Hepatic stellate cell (primary cell): ENCODE data around the gene COX19.
"Not testable (repeated sequence)": the region's sequence is repeated elsewhere in the genome, so short reads cannot be mapped to it uniquely, and the experiment has no call there.

ENCODE experiments used
- DNase-seq: peaks from one replicate; pipeline ENCODE4 v3.0.0; 2011; ENCODE audit warnings: low spot score

COX19 gene

DNA sequence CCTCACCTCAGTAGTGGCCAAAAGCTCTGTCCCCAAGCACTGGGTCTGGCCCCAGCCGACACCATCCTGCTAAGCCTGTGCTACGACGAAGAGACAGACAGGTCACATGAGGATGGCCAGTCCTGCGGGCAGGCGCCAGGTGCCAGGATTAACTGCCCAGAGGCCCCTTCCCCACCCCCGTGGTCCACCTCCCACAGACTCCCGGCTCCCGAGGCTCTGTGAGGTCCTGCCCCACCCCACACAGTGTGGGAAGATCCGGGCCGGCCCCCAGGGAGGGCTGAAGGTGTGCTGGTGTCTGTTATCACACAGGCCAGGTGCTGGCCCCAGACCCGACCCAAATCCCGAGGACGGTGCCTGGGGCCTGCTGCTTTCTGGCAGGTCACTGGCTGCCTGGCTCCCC is 34.9 kb upstream of the COX19 start:
- DNase-seq = no peak

DNA sequence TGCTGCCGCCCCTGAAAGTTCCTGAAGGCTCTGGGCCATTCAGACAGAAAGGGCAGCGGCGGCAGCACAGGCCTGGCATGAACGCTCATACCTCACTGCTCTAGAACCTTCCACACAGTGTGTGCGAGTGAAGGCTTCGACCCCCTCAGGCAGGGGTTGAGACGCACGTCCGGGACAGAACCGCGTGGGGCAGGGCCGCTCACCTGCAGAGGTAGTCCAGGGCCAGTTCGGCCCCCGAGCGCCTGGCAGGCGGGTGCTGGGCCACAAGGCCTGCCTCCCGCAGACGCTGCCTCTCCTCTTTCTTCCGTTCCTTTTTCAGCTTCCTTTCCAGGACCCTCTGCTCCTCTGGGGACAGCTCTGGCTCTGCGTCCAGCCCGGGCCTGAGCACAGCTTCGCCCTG is 34.4 kb upstream of the COX19 start:
- DNase-seq = no peak

DNA sequence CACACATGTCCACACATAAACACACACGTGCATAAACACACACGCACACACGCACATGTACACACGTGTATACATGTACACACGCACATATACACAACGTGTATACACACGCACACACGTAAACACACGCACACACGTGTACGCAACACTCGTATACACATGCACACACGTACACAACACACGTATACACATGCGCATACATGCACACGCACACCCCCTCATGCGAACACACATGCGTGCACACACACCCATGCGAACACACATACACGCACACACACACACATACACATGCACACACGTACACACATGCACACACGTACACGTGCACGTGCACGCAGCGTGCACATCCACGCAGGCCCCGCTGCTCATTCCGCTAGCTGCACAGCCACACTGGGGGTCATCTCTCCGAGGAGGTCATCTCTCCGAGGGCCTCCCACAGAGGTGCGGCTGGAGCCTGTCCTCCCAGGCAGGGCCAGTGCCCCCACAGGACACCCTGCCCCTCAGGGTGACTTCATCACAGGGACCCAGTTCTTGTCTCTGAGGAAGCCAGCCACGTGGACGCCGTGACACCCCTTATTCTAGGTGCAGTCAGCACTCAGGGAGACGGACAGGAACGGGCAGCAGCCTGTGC is 33.5 kb upstream of the COX19 start:
- no peak for DNase-seq

DNA sequence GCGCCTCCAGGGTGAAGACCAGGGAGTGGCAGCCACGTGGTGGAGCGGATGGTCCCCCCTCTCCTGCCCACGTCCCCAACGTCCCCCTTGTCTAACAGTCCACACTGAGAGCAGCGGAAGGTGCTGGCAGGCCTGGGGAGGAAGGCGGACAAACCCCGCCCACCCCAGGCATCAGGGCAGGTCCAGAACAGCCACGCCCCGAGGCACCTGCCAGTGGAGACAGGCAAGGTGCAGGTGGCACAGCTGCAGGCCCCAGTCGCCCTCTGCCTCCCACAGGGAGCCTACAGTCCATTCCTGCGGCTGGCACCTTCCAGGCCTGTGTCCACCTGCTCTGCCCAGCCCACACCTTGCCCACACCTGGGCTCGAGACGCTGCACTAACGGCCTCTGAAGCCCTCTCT is 32.6 kb upstream of the COX19 start:
- DNase-seq = no peak

DNA sequence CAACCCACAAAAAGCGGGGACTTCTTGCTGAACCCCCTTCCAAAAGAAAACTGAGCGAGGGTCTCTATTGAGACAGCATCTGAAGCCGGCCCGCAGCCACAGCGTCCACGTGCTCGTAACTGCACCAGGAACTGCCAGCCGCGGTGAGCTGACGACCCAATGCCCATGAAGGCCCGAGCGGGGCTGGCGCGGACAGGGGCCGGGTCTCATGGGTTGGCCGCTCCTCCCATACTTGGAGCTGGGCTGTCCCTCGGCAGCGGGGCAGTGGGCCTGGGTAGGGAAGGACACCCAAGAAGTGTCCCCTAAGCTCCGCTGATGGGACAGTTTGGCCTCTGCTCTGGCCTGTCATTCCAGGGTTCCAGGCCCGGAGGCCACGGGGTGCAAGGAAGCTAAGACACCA is 30.0 kb upstream of the COX19 start:
- no peak for DNase-seq

DNA sequence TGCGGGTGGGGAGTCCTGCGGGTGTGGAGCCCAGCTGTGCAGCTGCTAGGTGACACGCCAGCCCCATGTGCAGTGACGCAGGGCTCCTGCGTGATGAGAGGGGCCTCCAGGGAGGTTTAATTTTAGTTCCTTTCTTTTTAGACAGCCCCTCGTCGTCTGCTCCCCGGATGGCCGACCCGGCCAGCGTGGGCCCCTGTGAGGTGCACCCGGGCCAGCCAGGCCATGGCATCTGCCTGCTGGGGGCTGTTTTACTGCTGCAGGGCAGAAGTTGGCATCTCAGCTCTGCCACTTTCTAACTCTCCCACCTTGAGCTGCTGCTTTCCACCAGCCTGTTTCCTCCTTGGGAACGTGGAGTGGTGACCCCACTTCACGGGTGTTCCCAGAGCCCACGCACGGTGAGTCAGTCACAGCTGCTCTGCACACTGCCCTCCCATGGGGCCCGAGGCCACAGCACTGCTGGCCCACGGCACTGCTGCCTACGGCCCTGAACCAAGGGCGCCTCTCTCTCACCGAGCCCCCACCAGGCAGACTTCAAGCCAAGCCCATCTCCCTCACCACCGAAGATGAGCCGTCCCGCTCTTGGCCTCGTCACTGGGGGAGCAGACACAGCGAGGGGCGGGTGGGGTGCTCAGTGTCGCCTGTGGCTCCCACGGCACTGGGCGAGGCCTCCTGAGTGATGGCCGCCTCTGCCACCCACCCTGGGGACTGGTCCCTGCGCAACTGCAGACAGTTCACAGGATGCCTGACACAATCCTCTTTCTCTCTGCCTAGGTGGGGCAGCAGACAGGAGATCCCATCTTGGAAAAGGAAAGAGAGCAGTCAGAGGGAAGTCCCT is 28.9 kb upstream of the COX19 start:
- DNase-seq = no peak

DNA sequence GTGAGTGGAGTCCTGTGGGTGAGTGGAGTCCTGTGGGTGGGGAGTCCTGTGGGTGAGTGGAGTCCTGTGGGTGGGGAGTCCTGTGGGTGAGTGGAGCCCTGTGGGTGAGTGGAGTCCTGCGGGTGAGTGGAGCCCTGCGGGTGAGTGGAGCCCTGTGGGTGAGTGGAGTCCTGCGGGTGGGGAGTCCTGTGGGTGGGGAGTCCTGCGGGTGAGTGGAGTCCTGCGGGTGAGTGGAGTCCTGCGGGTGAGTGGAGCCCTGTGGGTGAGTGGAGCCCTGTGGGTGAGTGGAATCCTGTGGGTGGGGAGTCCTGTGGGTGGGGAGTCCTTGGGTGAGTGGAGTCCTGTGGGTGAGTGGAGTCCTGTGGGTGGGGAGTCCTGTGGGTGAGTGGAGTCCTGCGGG is 27.1 kb upstream of the COX19 start:
- not testable (repeated sequence) for DNase-seq

DNA sequence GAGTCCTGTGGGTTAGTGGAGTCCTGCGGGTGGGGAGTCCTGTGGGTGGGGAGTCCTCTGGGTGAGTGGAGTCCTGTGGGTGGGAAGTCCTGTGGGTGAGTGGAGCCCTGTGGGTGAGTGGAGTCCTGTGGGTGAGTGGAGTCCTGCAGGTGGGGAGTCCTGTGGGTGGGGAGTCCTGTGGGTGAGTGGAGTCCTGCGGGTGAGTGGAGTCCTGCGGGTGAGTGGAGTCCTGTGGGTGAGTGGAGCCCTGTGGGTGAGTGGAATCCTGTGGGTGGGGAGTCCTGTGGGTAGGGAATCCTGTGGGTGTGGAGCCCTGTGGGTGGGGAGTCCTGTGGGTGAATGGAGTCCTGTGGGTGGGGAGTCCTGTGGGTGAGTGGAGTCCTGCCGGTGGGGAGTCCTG is 26.7 kb upstream of the COX19 start:
- not testable (repeated sequence) for DNase-seq

DNA sequence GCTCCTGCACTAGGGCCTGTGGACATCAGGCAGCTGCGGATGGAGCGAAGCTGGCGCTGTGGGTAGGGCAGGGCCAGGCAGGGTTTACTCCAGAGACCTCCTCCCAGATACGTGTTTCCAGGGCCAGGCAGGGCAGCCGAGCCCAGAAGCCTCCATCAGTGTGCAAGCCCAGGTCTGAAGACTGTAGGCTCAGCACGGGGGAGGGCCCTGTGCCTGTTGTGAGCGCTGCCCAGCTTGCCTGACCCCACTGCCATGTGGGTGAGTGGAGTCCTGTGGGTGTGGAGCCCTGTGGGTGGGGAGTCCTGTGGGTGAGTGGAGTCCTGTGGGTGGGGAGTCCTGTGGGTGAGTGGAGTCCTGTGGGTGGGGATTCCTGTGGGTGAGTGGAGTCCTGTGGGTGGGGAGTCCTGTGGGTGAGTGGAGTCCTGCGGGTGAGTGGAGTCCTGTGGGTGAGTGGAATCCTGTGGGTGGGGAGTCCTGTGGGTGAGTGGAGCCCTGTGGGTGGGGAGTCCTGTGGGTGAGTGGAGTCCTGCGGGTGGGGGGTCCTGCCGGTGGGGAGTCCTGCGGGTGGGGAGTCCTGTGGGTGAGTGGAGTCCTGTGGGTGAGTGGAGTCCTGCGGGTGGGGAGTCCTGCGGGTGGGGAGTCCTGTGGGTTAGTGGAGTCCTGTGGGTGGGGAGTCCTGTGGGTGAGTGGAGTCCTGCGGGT is 25.9 kb upstream of the COX19 start:
- DNase-seq = not testable (repeated sequence)

DNA sequence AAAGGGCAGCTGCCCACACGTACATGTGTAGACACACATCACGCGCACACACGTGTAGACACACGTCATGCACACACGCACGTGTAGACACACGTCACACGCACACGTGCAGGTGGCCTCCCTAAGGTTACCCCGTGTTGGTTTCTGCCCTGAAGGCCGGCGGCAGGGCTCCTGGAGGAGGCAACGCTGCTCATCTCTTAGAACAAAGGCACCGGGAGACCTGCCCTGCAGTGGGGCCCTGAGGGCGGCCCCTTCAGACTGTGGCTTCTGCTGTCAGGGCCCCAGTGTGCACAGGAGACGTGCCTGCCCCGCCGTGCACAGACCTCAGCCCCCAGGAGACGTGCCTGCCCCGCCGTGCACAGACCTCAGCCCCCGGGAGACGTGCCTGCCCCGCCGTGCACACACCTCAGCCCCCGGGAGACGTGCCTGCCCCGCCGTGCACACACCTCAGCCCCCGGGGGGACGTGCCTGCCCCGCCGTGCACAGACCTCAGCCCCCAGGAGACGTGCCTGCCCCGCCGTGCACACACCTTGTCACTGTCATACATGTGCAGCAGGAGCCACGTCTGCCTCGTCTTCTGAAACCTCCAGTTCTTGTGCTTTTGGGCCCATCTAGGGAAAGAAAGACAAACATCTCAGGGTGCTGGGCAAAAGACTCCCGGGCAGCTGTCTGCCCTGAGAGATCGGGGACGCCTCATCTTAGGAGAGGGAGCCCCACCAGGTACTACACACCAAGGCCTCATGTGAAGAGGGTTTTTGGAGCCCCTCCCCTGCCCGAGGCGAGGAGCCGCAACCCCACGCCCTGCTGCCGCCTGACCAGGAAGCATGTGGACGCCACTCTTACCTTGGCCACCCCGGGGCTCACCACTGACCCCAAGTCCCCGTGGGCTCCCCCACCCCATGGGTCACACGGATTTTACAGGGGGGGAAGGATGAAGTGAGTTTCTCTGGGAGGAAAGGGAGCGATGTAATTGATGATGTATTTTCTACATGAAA is 24.9 kb upstream of the COX19 start:
- no peak for DNase-seq

DNA sequence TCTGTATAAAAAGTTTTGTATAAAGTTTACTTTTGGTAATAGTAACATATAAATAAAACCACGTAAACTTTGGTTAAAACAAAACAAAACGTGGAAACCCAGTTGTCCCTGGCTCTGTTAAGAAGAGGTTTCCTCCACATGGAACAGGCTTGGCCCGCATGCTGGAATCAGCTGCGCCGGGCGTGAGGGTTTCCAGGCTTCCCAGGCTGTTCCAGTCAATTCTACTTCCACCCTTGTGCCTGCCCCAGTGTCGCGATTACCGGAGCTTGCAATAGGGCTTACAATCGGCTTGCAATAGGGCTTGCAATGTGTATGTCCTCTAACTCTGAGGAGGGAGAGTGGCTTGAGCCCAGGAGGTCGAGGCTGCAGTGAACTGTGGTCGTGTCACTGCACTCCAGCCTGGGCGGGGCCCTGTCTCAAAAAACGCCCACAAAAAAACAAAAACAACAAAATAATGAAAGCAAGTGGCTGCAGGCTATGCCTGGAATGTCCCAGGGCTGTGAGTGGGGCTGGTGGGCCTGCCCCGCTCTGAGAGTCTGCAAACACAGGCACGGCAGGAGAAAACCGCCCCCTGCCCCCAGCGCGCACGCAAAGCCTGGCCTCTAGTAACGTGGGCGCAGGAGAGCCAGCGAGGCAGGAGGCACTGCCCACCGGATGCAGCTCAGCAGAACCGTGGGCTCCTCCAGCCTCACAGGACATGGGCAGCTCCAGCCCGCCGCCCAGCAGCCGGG is 24.0 kb upstream of the COX19 start:
- no peak for DNase-seq

DNA sequence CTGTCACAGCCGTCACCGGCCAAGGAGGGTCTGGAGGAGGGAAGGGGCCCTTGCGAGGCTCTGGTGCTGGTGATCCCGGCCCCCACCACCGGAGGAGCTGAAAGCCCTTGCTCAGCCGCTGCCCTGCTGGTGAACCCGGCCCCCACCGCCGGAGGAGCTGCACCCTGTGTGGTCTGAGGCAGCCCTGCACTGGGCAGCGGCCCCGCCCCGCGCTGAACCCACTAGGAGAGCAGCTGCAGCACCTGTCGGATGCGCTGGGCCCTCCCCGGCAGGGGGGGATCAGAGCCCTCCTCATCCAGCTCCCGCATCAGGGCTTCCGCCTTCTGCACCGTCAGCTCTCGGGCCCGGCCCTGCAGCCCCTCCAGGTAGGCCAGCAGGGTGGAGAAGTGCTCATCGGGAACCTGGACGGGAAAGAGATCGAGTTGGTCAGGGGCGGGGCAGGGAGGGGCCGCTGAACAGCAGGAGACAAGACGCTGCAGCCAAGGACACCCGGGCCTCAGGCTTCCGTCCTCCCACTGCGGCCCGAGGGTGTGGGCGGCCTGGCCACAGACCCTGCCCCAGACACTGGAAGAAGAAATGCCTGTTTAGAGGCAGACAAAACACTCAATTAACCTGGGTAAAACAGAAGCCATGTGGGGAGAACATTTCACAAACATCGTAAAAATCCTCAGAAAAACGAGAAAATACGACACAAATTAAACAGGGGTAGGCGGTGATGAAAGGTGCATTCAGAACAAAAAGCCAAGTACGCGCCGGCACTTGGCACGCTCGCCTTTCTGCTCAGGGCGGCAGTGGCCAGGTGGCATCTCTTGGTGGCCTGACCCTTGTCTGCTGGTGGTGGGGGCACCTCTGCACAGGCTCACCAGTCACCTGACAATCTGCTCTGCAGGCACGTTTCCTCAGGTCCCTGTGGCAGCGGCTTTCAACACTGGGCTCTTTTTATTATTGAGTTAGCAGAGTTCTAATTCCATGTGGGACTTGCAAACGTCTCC is 22.4 kb upstream of the COX19 start:
- no peak for DNase-seq

DNA sequence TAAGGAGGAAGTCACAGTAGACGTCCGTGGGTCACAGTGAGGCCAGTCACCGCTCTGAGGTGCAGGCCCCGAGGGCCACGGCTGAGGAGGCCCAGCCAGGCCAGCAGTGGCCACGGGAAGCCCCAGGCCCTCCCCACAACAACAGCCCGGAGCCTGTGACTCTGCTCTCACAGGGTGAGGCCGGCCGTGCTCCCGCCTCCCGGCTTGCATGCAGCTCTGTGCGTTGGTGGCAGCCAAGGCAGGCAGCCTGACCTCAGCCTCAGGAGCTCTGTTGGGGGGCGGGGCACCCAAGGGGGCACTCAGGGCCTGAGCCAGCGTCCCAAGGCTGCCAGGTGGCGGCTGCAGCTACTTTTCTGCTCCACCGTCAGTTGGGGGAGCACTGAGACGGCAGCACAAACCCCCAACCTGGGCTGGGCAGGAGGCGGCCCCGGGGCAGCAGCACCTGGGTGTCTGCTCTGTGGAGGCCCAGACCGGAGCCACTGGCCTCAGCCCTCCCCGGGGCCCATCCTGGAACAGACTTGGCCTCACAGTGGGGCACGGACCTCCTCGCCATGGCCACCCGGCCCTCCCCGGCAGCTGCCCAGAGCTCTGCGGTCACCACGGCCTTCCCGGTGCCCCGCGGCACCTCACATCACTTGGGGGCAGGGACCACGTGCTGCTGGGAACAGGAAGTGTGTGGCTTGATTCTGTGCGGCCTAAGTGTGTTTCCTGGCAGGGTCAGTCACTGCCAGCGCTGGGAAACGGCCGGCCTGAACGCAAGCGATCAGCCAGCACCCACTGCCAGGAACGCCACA is 20.9 kb upstream of the COX19 start:
- no peak for DNase-seq

DNA sequence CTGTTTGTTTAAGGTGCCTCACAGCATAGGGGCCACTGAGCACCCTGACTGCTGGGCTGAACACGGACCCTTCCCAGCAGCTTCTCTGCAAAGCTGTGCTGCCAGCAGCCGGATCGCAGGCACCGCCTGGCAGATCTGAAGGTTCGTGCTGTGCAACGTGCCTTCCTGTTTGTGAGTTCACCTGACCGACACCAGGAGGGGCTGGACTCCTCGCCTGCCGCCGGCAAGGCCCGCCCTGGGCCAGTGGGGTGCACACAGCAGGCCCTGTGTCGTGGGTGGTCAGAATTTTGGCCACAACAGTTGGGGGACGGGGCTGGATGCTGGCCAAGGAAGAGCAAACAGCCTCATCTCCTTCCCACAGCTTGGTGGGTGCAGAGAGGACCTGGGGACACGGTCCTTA is 20.2 kb upstream of the COX19 start:
- no peak for DNase-seq

DNA sequence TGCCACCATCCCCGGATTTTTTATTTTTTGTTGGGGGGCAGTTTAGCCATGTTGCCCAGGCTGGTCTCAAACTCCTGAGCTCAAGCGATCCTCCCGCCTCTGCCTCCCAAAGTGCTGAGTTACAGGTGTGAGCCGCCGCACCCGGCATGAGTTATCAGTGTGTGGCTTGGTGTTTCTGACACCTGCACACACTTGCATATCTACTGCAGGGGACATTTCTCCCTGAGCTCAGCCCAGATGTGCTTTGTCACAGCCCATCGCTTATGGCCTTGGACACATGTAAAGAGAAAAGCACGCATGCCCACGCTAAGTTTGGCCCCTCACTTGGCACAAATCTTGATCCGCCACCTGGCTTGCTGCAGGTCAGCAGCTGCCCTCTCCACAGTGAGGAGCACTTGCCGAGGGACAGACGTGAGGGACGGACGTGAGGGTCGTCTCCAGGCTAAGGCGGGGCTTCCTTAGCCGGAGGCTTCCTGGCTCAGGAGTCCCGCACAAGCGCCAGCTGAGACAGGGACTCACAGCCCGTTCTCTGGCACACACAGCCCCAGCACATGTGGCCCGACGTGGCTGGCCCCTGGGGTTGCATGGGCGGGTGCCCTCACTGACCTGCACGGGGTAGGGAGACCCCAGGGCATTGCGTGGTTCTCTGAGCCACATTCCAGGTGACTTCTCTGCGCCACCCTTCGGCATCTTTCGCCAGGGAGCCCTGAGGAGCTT is 19.4 kb upstream of the COX19 start:
- DNase-seq = no peak

DNA sequence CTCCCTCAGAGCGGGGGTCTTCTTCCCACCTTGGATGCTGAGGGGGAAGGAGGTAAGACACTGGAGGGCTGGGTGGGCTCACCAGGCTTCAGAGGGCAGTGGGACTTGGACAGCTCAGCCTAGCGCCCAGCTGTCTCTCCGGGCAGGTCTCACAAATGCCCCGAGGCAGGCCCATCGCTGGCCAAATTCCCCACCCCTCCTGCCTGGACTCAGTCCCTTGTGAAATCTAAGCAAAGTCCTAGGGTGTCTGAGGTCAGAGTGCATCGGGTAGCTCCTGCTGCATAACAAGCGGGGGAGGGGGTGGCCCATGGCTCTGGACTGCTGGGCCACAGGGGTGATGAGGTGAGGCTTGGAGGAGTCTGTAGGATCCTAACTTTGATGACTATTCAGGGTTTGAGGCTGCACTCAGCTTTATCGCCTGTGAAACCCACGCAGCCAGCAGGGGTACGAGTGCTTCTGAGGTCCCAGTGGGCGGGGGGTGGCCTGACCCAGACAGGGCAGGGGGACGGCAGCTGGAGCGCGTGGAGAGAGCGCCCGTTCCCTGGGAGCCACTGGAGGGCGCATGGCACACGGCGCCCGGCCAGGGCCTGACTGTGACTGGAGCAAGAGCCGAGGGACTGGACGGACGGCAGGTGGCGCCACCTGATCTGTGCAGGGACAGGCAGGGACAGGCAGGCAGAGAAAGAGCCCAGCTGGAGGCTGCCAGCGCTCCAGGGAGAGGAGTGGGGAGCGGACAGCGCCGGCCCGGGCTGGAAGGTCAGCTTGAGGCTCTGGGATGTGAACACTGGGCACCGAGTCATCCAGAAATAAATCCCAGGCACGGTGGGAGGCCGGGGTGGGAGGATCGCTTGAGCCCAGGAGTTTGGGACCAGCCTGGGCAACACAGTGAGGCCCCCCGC is 17.6 kb upstream of the COX19 start:
- DNase-seq = peak; percentile 90
